Cardiac septum (tissue), 1 donor: ENCODE data around the gene COA1. TPM values are rescaled to one million over a fixed set of nuclear protein-coding genes. Genes with fewer than 3 reads are reported as not detected.
"Not testable (repeated sequence)": the region's sequence is repeated elsewhere in the genome, so short reads cannot be mapped to it uniquely, and the experiment has no call there.

Experiments
- DNase-seq: peaks from one replicate; pipeline ENCODE4 v3.0.0-alpha.2; 2020; ENCODE audit warnings: low spot score
- intact Hi-C: fragments of 100-400 bp; cut with DNase I; formaldehyde crosslinking; loops from one replicate; pipeline ENCODE4 v1.14.0; 2022
- total RNA-seq: library from RNA; stranded (reverse); fragmentation: NEBNext Ultra II Directional; extraction: Animal tissue kit (Norgen Biotek cat#: 25700); gene quantifications from one replicate; pipeline ENCODE4 v1.2.1, GENCODE V29; 2021
- donor health status: DM: no; HTN: no; CAD: no.

COA1 gene
- total RNA-seq, 1 donor from 2014 or later = 62.4 TPM

- intact Hi-C loops = not testable (repeated sequence)
These were observed 5.4 kb upstream of the COA1 start for GRCh38 chr7:43734575-43735332.

GRCh38 chr7:43731494-43731893, 2.2 kb upstream of the COA1 start:
- intact Hi-C loops, DNase-seq: not testable (repeated sequence)

More at GRCh38 chr7:43734575-43735332, 5.4 kb upstream of the COA1 start:
- DNase-seq = not testable (repeated sequence)

GRCh38 chr7:43729924-43730248, 563 bp upstream of the COA1 start:
- intact Hi-C loops = loop anchor here (2.0 to 10.0 kb wide), 4 partner anchors 109 to 785 kb away; partner anchors contain the start of gene STK17A
- no peak for DNase-seq

GRCh38 chr7:43727494-43727893, 1.8 kb downstream of the COA1 start:
- intact Hi-C loops = loop anchor here (10.0 kb wide), 2 partner anchors 263 to 783 kb away; no protein-coding TSS in a partner anchor
- no peak for DNase-seq

- intact Hi-C loops = loop anchor here (10.0 kb wide), 2 partner anchors 262 to 782 kb away; no protein-coding TSS in a partner anchor
- no peak for DNase-seq
These were observed 2.3 kb downstream of the COA1 start for GRCh38 chr7:43727003-43727402.

GRCh38 chr7:43726466-43726865, 2.9 kb downstream of the COA1 start:
- intact Hi-C loops = loop anchor here (10.0 kb wide), 2 partner anchors 262 to 782 kb away; no protein-coding TSS in a partner anchor
- DNase-seq = no peak

- intact Hi-C loops = loop anchor here (10.0 kb wide), 2 partner anchors 260 to 780 kb away; no protein-coding TSS in a partner anchor
- no peak for DNase-seq
These were observed 4.1 kb downstream of the COA1 start for GRCh38 chr7:43725251-43725650.

- intact Hi-C loops = loop anchor here (10.0 kb wide), 2 partner anchors 258 to 778 kb away; no protein-coding TSS in a partner anchor
- no peak for DNase-seq
These were observed 6.3 kb downstream of the COA1 start for GRCh38 chr7:43723007-43723341.

- intact Hi-C loops = loop anchor here (10.0 kb wide), 2 partner anchors 256 to 776 kb away; no protein-coding TSS in a partner anchor
- no peak for DNase-seq
These were observed 8.0 kb downstream of the COA1 start for GRCh38 chr7:43721193-43721806.

GRCh38 chr7:43716598-43716997, 12.7 kb downstream of the COA1 start:
- intact Hi-C loops = no loop called here
- DNase-seq = no peak

GRCh38 chr7:43715966-43716365, 13.4 kb downstream of the COA1 start:
- DNase-seq, intact Hi-C loops: not testable (repeated sequence)

GRCh38 chr7:43711503-43711902, 17.8 kb downstream of the COA1 start:
- intact Hi-C loops = no loop called here
- no peak for DNase-seq

- DNase-seq, intact Hi-C loops: not testable (repeated sequence)
These were observed 21.3 kb downstream of the COA1 start for GRCh38 chr7:43708055-43708454.

- intact Hi-C loops = no loop called here
- no peak for DNase-seq
These were observed 25.8 kb downstream of the COA1 start for GRCh38 chr7:43703573-43703972.

GRCh38 chr7:43702974-43703373, 26.3 kb downstream of the COA1 start:
- intact Hi-C loops = loop anchor here (1.0 kb wide), 1 partner anchor 120 kb away; the partner anchor contains the start of gene STK17A

GRCh38 chr7:43701929-43702328, 27.4 kb downstream of the COA1 start:
- no peak for DNase-seq
- intact Hi-C loops = loop anchor here (1.0 kb wide), 1 partner anchor 119 kb away; the partner anchor contains the start of gene STK17A

More at GRCh38 chr7:43702974-43703373, 26.3 kb downstream of the COA1 start:
- DNase-seq = no peak

- intact Hi-C loops = no loop called here
- no peak for DNase-seq
These were observed 27.8 kb downstream of the COA1 start for GRCh38 chr7:43701500-43701854.

GRCh38 chr7:43700646-43701499, 28.4 kb downstream of the COA1 start:
- no peak for DNase-seq
- intact Hi-C loops = no loop called here

GRCh38 chr7:43700059-43700501, 29.2 kb downstream of the COA1 start:
- DNase-seq = no peak
- intact Hi-C loops = no loop called here
